Trophoblast cell (in vitro differentiated cells and primary cell): ENCODE data around the gene DENND5A.
A peak's percentile ranks its signal among the peaks of the same experiment; 100 is the strongest.

Experiments
- DNase-seq, 2 donors: peaks; one replicate each; pipeline ENCODE4 v3.0.0-alpha.2; 2016
- H2AFZ ChIP-seq: 2 replicates; pipeline ENCODE4 v1.6.1; 2013; ENCODE audit warnings: low read length, moderate library complexity, mild to moderate bottlenecking; ENCODE audit not compliant: insufficient read depth, poor library complexity
- H2AK5ac ChIP-seq: 2 replicates; pipeline ENCODE4 v1.6.1; 2013; ENCODE audit warnings: mild to moderate bottlenecking, low read length
- H2BK120ac ChIP-seq: 2 replicates; pipeline ENCODE4 v1.6.1; 2013; ENCODE audit warnings: low read length, mild to moderate bottlenecking, moderate library complexity; ENCODE audit not compliant: insufficient read depth, poor library complexity
- H2BK12ac ChIP-seq: 2 replicates; pipeline ENCODE4 v1.6.1; 2013; ENCODE audit warnings: mild to moderate bottlenecking, low read length, moderate library complexity
- H2BK5ac ChIP-seq: 2 replicates; pipeline ENCODE4 v1.6.1; 2013; ENCODE audit warnings: low read length, low read depth, moderate library complexity, mild to moderate bottlenecking; ENCODE audit not compliant: poor library complexity
- H3K14ac ChIP-seq: 2 replicates; pipeline ENCODE4 v1.6.1; 2013; ENCODE audit warnings: mild to moderate bottlenecking, low read length
- H3K18ac ChIP-seq: 2 replicates; pipeline ENCODE4 v1.6.1; 2013; ENCODE audit warnings: mild to moderate bottlenecking, low read length
- H3K23ac ChIP-seq: 2 replicates; pipeline ENCODE4 v1.6.1; 2013; ENCODE audit warnings: low read length
- H3K27ac ChIP-seq: 2 replicates; pipeline ENCODE4 v1.5.1; 2013; ENCODE audit warnings: low read depth, mild to moderate bottlenecking, inconsistent platforms, low read length, moderate library complexity
- H3K27me3 ChIP-seq: 2 replicates; pipeline ENCODE4 v1.6.1; 2013; ENCODE audit warnings: inconsistent platforms, mild to moderate bottlenecking, low read length, moderate library complexity; ENCODE audit not compliant: insufficient read depth
- H3K36me3 ChIP-seq, 2 experiments: 1 replicate in 1 of 2; 2 replicates in 1 of 2; pipeline ENCODE4 v1.6.1; 2013; ENCODE audit warnings: low read length in 2 of 2, mild to moderate bottlenecking in 2 of 2, moderate library complexity in 1 of 2; ENCODE audit not compliant: insufficient read depth in 2 of 2, control insufficient read depth in 1 of 2
- H3K4ac ChIP-seq: 2 replicates; pipeline ENCODE4 v1.6.1; 2013; ENCODE audit warnings: low read depth, mild to moderate bottlenecking, low read length, moderate library complexity
- H3K4me1 ChIP-seq, 2 experiments: 1 replicate in 1 of 2; 2 replicates in 1 of 2; pipeline ENCODE4 v1.6.1; 2013; ENCODE audit warnings: low read length in 2 of 2, mild to moderate bottlenecking in 2 of 2, moderate library complexity in 1 of 2; ENCODE audit not compliant: insufficient read depth in 2 of 2, control insufficient read depth in 1 of 2
- H3K4me2 ChIP-seq: 2 replicates; pipeline ENCODE4 v1.6.1; 2013; ENCODE audit warnings: inconsistent platforms, mild to moderate bottlenecking, low read length, moderate library complexity
- H3K4me3 ChIP-seq: 2 replicates; pipeline ENCODE4 v1.5.1; 2013; ENCODE audit warnings: mild to moderate bottlenecking, low read depth, low read length, inconsistent platforms
- H3K79me1 ChIP-seq: one replicate; pipeline ENCODE4 v1.6.1; 2013; ENCODE audit warnings: low read length
- H3K79me2 ChIP-seq: 2 replicates; pipeline ENCODE4 v1.6.1; 2013; ENCODE audit warnings: low read length, mild to moderate bottlenecking; ENCODE audit not compliant: control insufficient read depth, insufficient read depth, poor library complexity
- H3K9ac ChIP-seq: 2 replicates; pipeline ENCODE4 v1.6.1; 2013; ENCODE audit warnings: mild to moderate bottlenecking, low read length
- H3K9me3 ChIP-seq: 2 replicates; pipeline ENCODE4 v1.6.1; 2013; ENCODE audit warnings: low read depth, mild to moderate bottlenecking, control low read depth, inconsistent platforms, low read length; ENCODE audit not compliant: insufficient read depth
- H4K12ac ChIP-seq: 2 replicates; pipeline ENCODE4 v1.6.1; 2013; ENCODE audit warnings: low read depth, mild to moderate bottlenecking, low read length, moderate library complexity
- H4K8ac ChIP-seq: 2 replicates; pipeline ENCODE4 v1.6.1; 2013; ENCODE audit warnings: low read depth, mild to moderate bottlenecking, low read length, moderate library complexity
- H4K91ac ChIP-seq: one replicate; pipeline ENCODE4 v1.6.1; 2013; ENCODE audit warnings: low read depth, mild to moderate bottlenecking, low read length, moderate library complexity
- WGBS: extraction: QIAGEN DNeasy Blood & Tissue Kit; methylation state at CpG from one replicate; pipeline ENCODE4 v1.1.7; 2013; ENCODE audit warnings: missing lambda C conversion rate; ENCODE audit not compliant: insufficient read length, insufficient coverage; ENCODE audit errors: extremely low coverage; 5-methylcytosine and 5-hydroxymethylcytosine counted together

Gene DENND5A

DNA sequence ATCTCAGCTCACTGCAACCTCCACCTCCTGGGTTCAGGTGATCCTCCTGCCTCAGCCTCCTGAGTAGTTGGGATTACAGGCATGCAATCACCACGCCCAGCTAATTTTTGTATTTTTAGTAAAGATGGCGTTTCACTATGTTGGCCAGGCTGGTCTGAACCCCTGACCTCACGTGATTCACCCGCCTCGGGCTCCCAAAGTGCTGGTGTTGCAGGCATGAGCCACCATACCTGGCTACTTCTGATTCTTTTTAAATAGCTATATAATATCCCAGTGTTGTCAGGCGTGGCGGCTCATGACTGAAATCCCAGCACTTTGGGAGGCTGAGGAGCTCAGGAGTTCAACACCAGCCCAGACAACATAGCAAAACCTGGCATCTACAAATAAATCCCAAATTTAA is 28.5 kb upstream of the DENND5A start:
- Histone ChIP-seq H3K4me3 (no peak overlapping the region), H3K4me2 (no peak overlapping the region), H4K8ac (no peak overlapping the region), H4K12ac (no peak overlapping the region), H2BK120ac (no peak overlapping the region), H2BK12ac (no peak overlapping the region), H3K9me3 (no peaks in the 10 kb centered on the region), H3K4ac (no peak overlapping the region), H3K36me3 (peaks cover 22 to 24% of the 10 kb centered on the region in 2 experiments), H2BK5ac (no peak overlapping the region), H3K18ac (no peak overlapping the region), H4K91ac (no peak overlapping the region), H3K27me3 (no peaks in the 10 kb centered on the region), H2AFZ (no peak overlapping the region), H3K23ac (no peak overlapping the region), H3K4me1 (no peaks in the 10 kb centered on the region), H3K9ac (no peak overlapping the region), H3K79me2 (no peaks in the 10 kb centered on the region), H3K14ac (no peak overlapping the region), H3K27ac (no peak overlapping the region), H2AK5ac (no peak overlapping the region), H3K79me1 (no peaks in the 10 kb centered on the region)
- peak; percentile 72 to 77 for DNase-seq
- no CpG with 5 or more reads among the region's 7 CpGs for WGBS

- Histone ChIP-seq H2AFZ (no peak overlapping the region), H3K9me3 (no peaks in the 10 kb centered on the region), H2BK12ac (no peak overlapping the region), H3K18ac (no peak overlapping the region), H3K36me3 (peaks cover 6 to 12% of the 10 kb centered on the region in 2 experiments), H3K27me3 (no peaks in the 10 kb centered on the region), H4K91ac (no peak overlapping the region), H3K79me1 (no peaks in the 10 kb centered on the region), H3K23ac (no peak overlapping the region), H3K9ac (no peak overlapping the region), H2AK5ac (no peak overlapping the region), H3K27ac (no peak overlapping the region), H4K12ac (no peak overlapping the region), H4K8ac (no peak overlapping the region), H3K4me3 (no peak overlapping the region), H3K14ac (no peak overlapping the region), H3K79me2 (no peaks in the 10 kb centered on the region), H3K4ac (no peak overlapping the region), H2BK120ac (no peak overlapping the region), H3K4me2 (no peak overlapping the region), H3K4me1 (no peaks in the 10 kb centered on the region), H2BK5ac (no peak overlapping the region)
- no peak for DNase-seq
- no CpG with 5 or more reads among the region's 14 CpGs for WGBS
Measured at GRCh38 chr11:9285850-9286587, 20.9 kb upstream of the DENND5A start.

GRCh38 chr11:9280655-9281301 is 15.6 kb upstream of the DENND5A start:
- H3K4ac ChIP-seq, result no peak overlapping the region
- no peaks in the 10 kb centered on the region for H3K9me3 ChIP-seq
- no peak overlapping the region for H2AK5ac ChIP-seq
- H3K4me2 ChIP-seq, result no peak overlapping the region
- H2BK12ac ChIP-seq, result no peak overlapping the region
- H2AFZ ChIP-seq, result no peak overlapping the region
- no peak overlapping the region for H3K27ac ChIP-seq
- H2BK5ac ChIP-seq, result no peak overlapping the region
- no peak overlapping the region for H3K14ac ChIP-seq
- no peaks in the 10 kb centered on the region for H3K4me1 ChIP-seq
- no peak overlapping the region for H3K9ac ChIP-seq
- H4K12ac ChIP-seq, result no peak overlapping the region
- H2BK120ac ChIP-seq, result no peak overlapping the region
- no peak overlapping the region for H3K23ac ChIP-seq
- no peak overlapping the region for H3K4me3 ChIP-seq
- H3K36me3 ChIP-seq, result peaks cover 9 to 13% of the 10 kb centered on the region in 2 experiments
- no peak for DNase-seq
- H4K8ac ChIP-seq, result no peak overlapping the region
- no peaks in the 10 kb centered on the region for H3K27me3 ChIP-seq
- H3K79me2 ChIP-seq, result no peaks in the 10 kb centered on the region
- no peak overlapping the region for H4K91ac ChIP-seq
- WGBS, result no CpG with 5 or more reads among the region's 4 CpGs
- H3K18ac ChIP-seq, result no peak overlapping the region
- H3K79me1 ChIP-seq, result no peaks in the 10 kb centered on the region

- no peak overlapping the region for H3K14ac ChIP-seq
- H4K8ac ChIP-seq, result no peak overlapping the region
- no peak overlapping the region for H4K91ac ChIP-seq
Measured at GRCh38 chr11:9277176-9277575, 12.0 kb upstream of the DENND5A start.

More at GRCh38 chr11:9277176-9277575, 12.0 kb upstream of the DENND5A start:
- Histone ChIP-seq H3K9ac (no peak overlapping the region), H2BK120ac (no peak overlapping the region), H3K27ac (no peak overlapping the region), H2AFZ (no peak overlapping the region), H3K4me2 (no peak overlapping the region), H3K4me1 (no peaks in the 10 kb centered on the region), H3K23ac (no peak overlapping the region), H3K9me3 (no peaks in the 10 kb centered on the region), H2BK12ac (no peak overlapping the region), H2BK5ac (no peak overlapping the region), H3K79me1 (no peaks in the 10 kb centered on the region), H2AK5ac (no peak overlapping the region), H3K4ac (no peak overlapping the region), H3K27me3 (no peaks in the 10 kb centered on the region), H3K79me2 (no peaks in the 10 kb centered on the region), H4K12ac (no peak overlapping the region), H3K18ac (no peak overlapping the region), H3K4me3 (no peak overlapping the region), H3K36me3 (peaks cover 9 to 11% of the 10 kb centered on the region in 2 experiments)
- peak; percentile 93 to 97 for DNase-seq
- WGBS, result no CpG with 5 or more reads among the region's 8 CpGs
